Stimulated activated CD8-positive, alpha-beta memory T cell treated with anti-CD3 and anti-CD28 coated beads, Interleukin-7, amount 100 ng/mL, for 1 hour (primary cell): Measurements from ENCODE around the gene ITIH5.

ENCODE experiments used
- DNase-seq, 2 donors: peaks; one replicate each; pipeline ENCODE4 v3.0.0-alpha.2; 2020; ENCODE audit warnings: low read depth in 2 of 2

ITIH5 gene

GRCh38 chr10:7587168-7587864 lies 79.5 kb downstream of the ITIH5 start:
- DNase-seq, result no peak

- no peak for DNase-seq
Measured at GRCh38 chr10:7585228-7585627, 81.5 kb downstream of the ITIH5 start.

- no peak for DNase-seq
Measured at GRCh38 chr10:7583626-7584025, 83.1 kb downstream of the ITIH5 start.

- no peak for DNase-seq
Measured at GRCh38 chr10:7580520-7580919, 86.2 kb downstream of the ITIH5 start.

- no peak for DNase-seq
Measured at GRCh38 chr10:7579681-7580080, 87.1 kb downstream of the ITIH5 start.

- DNase-seq, result no peak
Measured at GRCh38 chr10:7577579-7577978, 89.2 kb downstream of the ITIH5 start.

GRCh38 chr10:7577176-7577575 lies 89.6 kb downstream of the ITIH5 start:
- no peak for DNase-seq

GRCh38 chr10:7576340-7576739 lies 90.4 kb downstream of the ITIH5 start:
- no peak for DNase-seq

GRCh38 chr10:7572391-7572790 lies 94.4 kb downstream of the ITIH5 start:
- DNase-seq, result no peak

- no peak for DNase-seq
Measured at GRCh38 chr10:7571981-7572380, 94.8 kb downstream of the ITIH5 start.

- no peak for DNase-seq
Measured at GRCh38 chr10:7567911-7568620, 98.7 kb downstream of the ITIH5 start.

- no peak for DNase-seq
Measured at GRCh38 chr10:7566891-7567290, 99.9 kb downstream of the ITIH5 start.

- DNase-seq, result no peak
Measured at GRCh38 chr10:7565871-7566270, 100.9 kb downstream of the ITIH5 start.

GRCh38 chr10:7563770-7564169 lies 103.0 kb downstream of the ITIH5 start:
- no peak for DNase-seq

- no peak for DNase-seq
Measured at GRCh38 chr10:7563368-7563767, 103.4 kb downstream of the ITIH5 start.

- DNase-seq, result no peak
Measured at GRCh38 chr10:7561985-7562384, 104.8 kb downstream of the ITIH5 start.

GRCh38 chr10:7561216-7561893 lies 105.4 kb downstream of the ITIH5 start:
- DNase-seq, result no peak

GRCh38 chr10:7560519-7560918 lies 106.2 kb downstream of the ITIH5 start:
- DNase-seq, result no peak

- no peak for DNase-seq
Measured at GRCh38 chr10:7559386-7559785, 107.4 kb downstream of the ITIH5 start.

GRCh38 chr10:7558036-7558435 lies 108.7 kb downstream of the ITIH5 start:
- DNase-seq, result no peak

GRCh38 chr10:7553531-7553930 lies 113.2 kb downstream of the ITIH5 start:
- DNase-seq, result no peak

GRCh38 chr10:7551950-7552716 lies 114.6 kb downstream of the ITIH5 start:
- no peak for DNase-seq
